GM21528 (cell line): ENCODE results near the gene CD300LD.

Experiments
- ATAC-seq: cut with Tn5 transposase; IDR thresholded peaks from one replicate; pipeline ENCODE4 v1.9.1; 2021; ENCODE audit warnings: mild to moderate bottlenecking, moderate library complexity; ENCODE audit not compliant: unreplicated experiment, low FRiP score

Gene CD300LD

DNA sequence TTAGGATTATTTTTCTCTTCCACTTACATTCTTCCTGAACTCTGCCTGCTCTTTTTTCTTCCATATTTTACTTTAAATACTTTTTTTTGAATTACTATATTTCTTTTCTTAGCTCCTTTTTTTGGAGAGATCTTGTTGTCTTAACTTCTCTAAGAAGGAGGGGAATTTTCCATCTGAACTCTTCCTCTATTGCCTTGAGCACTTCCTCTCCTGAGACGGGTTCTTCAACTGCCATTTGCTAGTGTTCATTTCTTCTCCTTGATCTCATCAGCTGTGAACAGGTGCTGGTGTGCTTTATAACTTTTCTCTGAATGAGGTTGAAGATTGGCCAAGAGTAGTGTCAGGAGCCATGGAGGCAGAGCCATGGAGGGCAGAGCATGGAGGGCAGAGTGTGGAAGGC lies 15.1 kb upstream of the CD300LD start:
- ATAC-seq: no peak

DNA sequence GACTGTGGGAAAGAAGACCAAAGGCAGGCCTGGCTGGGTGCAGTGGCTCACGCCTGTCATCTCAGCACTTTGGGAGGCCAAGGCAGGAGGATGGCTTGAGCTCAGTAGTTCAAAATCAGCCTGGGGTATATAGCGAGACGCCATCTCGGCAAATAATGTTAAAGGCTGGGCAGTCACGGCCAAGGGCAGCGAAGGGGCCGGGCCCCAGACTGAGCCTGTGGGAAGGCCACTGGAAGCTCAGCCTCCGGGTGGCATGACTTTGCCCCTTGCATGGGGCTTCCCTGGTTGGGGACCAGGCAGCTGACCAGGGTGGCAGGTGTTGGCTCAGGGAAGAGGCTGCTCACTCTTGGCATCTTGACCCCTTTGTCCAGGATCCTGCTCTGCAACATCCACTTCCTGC lies 14.0 kb upstream of the CD300LD start:
- ATAC-seq: no peak

DNA sequence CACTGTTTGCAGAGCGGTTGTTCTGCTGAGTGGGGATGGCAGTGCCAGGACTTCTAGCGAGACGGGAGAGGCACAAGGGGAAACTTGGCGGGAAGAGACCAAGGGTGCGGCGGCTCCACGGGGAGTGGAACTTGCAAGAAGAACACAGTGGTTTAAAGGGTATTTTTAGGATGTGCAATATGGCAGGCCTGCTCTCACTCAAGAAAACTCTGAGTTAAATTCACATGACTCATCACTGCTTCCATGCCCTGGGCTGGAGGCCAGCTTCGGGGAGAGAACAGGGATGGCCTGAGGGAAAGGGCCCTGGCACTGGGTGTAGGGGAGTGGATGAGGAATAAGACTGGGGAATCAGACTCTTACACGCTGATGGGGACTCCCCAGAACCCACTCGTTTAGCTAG lies 13.3 kb upstream of the CD300LD start:
- no peak for ATAC-seq

DNA sequence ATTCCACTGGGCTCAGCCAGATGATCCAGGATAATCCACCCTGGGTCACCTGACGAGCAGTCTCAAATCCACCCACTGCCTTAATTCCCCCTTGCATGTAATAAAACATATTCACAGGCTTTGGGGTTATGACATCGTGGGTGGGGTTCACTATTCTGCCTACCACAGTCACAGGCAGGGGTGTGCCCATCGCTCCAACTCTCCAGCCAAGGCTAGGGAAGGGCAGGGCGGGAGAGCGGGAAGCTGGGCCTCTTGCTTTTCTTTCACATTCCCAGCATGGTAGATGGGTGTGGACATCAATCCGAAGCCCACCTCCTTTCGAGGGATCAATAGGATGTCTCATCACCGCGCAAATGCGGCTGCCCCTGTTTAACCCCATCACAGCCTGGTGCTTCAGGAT lies 12.7 kb upstream of the CD300LD start:
- ATAC-seq: no peak

DNA sequence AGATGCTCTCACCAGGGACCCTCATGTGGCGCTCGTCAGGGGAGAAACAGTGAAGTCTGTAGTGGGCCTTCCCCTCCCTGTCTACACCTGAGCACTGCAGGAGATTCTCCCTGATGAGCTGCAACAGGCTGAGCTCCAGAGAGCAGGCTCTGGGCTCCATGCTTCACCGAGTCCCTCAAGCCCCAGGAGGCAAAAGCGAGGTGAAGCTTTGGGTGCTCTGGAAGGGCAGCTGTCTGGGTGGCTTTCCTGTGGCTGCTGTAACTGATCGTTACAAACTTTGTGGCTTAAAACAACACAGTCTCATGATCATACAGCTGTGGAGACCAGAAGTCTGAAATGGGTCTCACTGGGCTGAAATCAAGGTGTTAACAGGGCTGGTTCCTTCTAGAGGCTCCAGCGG lies 12.1 kb upstream of the CD300LD start:
- no peak for ATAC-seq

DNA sequence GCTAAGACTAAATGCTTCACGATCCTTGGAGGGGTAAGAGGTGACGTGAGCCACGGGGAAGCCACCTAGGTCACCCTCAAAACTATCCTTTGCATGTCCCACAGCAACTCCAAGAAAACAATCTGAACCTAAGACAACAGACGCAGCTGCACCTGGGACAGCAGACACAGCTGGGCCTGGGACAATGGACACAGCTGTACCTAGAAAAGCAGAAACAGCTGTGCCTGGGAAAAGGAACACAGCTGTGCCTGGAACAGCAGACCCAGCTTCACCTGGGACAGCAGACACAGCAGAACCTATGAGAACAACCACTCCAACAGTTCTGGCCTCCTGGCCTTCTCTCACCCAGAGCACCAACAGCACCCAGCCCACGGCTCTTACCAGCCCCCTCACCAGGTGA lies 11.7 kb upstream of the CD300LD start:
- no peak for ATAC-seq

DNA sequence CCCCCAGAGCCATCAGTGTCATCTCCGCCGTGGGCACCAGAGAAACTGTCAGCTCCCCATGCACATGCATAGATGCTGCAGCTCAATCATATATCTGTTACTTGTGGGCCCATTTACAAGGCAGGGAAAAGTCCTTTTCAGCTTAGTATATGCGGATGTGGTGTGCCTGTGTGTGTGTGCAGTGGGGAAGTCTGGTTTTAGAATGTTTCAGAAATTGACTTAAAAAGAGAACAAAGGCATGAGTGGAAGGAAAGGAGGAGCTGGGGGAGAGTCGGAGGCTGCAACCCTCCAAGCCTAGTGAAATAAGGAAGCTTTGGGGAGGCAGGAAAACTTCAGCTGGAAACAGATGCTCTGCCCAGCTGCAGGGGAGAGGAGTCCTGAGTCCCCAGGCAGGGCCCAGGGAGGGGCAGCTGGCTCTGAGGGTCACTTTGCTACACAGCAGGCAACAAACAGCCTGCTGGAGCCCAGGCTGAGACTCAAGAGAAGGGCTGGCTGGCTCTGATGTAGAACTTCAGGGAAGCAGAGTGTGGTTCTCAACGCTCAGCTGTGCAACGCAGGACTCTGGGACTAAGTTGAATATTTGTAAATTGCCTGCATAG lies 11.1 kb upstream of the CD300LD start:
- no peak for ATAC-seq

DNA sequence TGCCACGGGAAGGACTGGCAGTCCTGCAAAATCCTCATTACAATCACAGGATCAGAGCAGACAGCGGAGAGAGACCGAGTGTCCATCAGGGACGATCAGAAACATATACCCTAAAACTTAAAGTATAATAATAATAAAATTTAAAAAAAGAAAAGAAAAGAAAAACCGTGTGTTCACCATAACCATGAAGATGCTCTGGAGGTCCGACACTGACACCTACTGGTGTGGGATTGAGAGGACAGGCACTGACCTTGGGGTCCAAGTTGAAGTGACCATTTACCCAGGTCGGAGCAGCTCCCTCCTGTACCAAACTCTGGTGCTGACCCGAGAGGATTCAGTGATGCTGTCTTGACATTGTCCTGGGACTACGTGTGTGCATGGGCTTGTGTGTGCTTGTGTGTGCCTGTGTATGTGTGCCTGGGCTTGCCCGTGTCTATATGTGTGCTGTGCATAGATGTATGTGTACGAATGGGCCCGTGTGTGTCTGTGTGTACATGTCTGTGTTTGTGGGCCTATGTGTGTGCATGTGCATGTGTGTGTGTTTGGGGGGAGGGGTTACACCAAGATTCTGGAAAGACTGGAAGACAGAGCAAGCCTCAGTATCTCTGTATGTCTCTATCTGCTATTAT lies 10.0 kb upstream of the CD300LD start:
- no peak for ATAC-seq

DNA sequence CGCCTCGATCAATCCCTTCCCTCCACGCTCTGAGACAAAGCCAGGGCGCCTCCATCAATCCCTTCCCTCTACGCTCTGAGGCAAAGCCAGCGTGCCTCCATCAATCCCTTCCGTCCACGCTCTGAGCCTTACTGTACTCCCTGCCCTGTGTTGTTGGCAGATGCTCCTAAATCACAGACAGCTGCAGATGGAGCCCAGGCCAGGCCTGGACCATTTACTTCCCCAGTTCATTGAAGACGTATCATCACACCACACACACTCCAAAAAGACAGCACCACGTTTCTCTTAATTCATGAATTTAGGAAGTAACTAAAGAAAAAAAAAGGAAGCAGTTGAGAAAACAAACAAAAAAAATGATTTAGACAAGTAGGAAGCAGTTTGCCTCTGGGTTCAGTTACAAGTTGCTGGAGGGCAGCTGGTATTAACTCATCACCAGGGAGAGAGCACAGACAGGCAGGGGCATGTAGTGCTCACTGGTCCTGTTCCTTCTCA lies 7.4 kb upstream of the CD300LD start:
- ATAC-seq: no peak

DNA sequence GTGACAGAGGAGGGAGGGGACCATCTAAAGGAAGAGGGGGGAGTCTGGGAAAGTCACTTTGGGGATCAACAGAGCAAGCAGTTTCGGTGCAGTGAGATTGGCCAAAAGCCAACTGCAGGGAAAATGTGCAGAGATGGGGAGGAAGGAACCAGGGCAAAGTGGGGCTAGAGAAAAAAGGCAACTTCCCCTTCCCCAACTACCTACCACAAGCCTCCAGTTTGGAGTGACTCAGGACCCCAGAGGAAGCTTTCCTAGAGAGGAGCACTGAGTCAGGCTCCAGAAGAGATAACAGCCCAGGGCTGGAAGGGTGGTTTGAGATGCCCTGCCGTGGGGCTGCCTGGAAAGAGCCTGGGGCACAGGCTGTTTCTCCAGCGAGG lies 6.9 kb upstream of the CD300LD start:
- ATAC-seq: no peak

DNA sequence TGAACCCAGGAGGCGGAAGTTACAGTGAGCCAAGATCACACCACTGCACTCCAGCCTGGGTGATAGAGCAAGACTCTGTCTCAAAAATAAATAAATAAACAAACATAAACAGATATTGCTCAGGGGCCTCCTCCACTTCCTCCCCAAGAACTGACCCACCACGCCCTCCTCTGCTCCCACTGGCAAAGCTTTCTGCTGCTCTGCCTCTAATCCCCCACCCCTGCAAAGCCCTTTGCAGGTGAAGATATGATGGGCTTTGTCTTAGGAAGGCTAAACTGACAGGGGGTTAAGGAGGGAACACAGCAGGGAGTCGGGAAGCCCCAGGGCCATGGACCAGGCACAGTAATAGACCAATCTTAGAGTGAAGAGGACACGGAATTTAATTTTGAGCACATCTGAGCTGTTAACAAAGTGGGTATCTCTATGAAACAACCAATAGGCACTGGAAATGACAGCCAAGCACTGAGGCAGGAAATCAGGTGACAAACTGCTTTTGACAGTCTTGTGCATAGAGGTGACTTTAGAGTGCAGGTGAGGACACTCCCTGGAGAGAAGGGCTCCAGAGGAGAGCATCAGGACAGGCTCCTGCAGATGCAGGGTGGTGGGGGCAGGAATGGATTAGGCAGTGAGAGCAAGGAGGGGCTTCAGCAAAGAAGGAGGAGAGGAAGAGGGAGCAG lies 6.4 kb upstream of the CD300LD start:
- no peak for ATAC-seq

DNA sequence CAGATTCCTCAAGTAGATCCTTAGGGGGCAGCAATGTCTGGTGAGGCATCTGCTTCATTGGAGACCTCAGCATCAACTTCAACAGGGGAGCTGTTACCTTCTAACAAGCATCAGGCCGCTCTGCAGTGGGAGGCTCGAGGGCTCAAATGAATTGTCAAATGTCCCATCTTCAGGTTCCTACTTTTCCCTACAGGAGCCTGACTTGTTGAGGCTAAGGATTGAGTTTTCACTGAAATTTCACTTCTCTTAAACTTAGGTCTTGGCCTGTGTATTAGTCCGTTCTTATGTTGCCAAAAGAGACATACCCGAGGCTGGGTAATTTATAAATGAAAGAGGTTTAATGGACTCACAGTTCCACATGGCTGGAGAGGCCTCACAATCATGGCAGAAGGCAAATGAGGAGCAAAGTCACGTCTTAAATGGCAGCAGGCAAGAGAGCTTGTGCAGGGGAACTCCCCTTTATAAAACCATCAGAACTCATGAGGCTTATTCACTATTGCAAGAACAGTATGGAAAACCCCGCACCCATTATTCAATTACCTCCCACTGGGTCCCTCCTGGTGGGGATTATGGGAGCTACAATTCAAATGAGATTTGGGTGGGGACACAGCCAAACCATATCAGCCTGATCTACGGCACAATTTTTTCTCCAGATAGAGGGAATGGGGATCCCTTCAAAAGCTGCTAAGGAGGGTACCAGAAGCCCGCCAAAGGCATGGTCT lies 5.1 kb upstream of the CD300LD start:
- no peak for ATAC-seq

DNA sequence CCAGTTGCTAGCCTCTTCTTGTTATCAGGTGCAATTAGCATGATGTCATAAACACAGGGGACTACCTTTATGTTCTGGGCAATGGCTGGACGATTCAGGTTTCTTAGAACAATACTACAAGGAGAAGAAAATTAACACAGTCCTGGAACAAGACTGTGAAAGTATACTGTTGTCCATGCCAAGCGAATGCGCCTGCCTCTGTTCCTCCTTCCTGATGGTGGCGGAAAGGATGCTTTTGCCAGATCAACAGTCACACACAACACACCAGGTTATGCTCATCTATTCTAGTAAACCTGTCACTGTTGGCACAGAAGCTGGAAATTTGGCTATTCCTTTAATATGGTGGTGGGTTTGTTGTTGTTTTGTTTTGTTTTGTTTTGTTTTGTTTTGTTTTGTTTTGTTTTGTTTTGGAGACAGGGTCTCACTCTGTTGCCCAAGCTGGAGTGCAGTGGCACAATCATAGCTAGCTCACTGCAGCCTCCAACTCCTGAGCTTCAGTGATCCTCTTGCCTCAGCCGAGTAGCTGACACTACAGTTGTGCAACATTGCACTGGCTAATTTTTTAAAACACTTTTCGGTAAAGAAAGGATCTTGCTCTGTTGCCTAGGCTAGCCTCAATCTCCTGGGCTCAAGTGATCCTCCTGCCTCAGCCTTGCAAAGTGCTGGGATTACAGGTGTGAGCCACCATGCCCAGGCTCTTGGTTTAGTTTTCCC lies 3.1 kb upstream of the CD300LD start:
- no peak for ATAC-seq

DNA sequence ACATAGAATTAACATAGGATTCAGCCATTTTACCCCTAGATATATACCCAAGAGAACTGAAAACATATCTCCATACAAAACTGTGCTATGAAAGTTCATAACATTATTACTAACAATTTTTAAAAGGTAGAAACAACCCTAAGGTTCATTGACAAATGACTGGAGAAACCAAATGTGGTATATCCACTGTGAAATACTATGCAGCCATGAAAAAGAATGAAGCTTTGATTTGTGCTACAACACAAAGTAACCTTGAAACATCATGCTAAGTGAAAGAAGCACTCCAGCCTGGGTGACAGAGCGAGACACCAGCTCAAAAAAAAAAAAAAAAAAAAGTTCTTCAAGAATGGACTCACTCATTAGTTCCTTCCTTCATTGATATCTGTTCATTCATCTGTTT lies 580 bp downstream of the CD300LD start:
- no peak for ATAC-seq

DNA sequence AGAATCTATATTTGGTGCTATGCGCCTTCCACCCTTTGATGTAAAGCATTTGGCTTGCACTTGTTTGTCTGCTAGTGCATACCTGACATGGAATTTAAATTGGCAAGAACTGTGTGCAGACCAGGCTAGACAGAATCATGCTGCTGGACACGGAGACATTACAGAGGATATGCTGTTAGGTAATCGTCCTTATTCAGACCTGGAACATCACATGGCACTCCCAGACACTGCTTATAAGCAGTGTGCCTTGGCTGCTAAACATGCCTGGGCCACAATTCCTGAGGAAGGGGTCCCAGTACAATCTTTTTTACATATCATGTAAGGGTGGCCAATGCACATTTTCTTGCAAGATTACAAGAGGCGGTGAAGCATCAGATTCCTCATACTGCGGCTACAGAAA lies 6.4 kb downstream of the CD300LD start:
- ATAC-seq: no peak

DNA sequence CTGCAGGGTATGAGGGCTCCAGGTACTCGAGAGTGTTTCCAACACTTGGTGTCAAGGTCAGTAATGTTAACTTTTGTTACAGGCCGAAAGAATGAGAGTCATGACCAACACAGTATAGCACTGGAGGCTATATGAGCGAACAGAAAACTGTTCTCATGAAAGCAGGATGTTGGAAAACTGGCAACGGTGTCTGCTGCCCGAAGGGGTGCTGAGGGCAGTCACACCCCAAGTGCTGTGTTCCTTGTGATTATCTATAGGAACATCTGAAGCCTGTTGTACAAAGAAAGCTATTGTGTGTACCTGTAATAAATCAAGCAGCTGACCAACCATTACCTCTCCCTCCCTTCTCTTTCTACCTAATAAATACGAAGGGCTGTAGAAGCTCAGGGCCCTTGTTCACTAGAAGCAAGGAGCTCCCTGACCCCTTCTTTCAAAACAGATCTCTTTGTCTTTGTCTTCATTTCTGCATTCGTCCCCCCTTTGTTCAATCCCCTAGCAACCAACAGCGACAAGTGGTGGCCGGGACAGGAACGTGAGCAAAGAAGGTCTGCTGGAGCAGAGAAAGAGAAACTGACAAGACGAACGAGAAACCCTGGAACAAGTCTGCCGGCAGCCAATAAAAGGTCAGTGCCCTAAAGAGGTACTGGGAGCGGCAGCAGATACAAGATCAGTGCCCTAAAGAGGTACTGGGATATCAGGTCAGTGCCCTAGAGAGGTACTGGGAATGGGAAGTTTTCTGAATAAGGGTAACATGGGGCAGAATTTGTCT lies 7.6 kb downstream of the CD300LD start:
- ATAC-seq: no peak

DNA sequence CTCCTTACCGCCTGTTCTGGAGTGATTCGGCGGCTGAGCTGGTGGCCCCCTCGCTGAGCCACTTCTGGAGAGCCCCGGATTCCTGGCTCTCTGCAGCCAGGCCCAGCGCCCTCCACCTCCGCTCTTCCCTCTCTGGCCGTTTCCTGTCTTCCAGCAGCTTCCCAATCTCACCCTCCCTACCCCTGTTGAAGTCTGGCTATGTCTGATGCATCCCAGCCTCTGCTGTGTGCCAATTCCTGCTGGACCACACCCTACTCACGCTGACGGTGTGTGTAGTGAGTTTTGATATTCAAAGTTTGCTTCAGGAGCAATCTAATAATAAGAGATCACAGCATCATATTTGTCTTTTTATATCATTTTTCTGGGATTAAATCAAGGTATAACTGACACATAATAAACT lies 9.4 kb downstream of the CD300LD start:
- ATAC-seq: no peak

DNA sequence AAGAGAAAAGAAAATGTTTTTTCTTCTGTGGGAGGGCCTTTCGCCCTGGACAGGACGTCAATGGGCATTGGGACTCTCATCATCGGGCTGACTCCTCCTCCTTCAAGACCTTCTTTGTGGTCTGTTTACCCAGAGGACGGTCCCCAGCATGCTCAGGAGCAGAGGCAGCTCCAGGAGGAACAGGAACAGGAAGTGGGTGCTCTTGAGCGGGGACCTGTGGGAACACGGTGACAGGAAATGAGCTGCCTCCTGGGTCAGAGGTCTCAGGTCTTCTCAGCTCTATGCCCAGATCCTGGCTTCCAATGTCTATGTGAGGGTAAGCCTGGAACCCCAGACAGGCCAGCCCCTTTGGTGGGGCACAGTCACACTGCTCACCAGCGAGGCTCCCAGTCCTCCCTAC lies 12.2 kb downstream of the CD300LD start:
- no peak for ATAC-seq

DNA sequence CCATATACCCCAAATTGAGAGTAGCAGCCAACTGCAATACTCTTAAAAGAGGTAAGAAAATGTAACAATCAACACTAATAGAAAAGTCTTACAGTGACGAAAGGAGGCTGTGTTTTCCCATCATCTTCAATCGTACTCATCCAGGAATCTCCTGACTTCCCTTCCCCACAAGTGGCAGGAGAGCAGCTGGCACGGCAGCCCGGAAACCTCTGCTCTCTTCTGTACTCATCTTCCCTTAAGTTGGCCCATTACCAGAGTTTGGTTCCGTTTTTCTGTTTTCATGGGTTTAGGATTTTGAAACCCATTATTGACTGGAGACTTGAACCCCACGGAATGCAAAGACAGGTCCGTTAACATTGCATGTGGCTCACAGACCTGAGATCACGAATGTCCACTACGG lies 13.1 kb downstream of the CD300LD start:
- ATAC-seq: no peak

DNA sequence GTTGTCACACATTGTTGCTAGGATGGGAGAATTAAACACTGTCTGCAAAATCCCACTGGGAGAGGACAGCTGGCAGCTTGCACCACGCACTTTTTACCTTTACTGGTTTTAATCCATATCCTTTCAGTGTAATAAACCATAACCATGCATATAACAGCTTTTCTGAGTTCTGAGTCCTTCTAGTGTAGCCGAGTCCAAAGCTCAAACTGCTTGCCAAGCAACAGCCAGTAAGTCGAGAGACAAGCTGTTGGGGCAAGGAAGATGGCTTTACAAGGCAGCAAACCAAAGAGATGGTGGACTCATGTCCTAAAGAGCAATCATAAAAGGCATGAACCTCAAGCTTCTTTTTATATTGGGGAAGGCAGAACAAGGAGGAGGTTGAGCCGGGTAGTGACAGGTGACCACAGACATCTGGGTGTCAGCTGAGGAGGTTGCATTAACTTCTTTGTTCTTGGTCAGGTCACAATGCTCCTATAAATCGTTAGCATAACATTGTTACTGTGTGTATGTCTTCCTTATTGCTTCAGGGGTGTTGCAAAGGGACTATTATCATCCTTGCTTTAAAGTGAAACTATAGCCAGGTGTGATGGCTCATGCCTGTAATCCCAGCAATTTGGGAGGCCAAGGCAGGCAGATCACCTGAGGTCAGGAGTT lies 17.5 kb downstream of the CD300LD start:
- no peak for ATAC-seq
